Tibial nerve (tissue), 4 donors: ENCODE data around the gene LCN10. TPM values are rescaled to one million over a fixed set of nuclear protein-coding genes. Genes with fewer than 3 reads are reported as not detected.

Experiments used
- DNase-seq, 2 donors: peaks; one replicate each; pipeline ENCODE4 v3.0.0-alpha.2; 2019; ENCODE audit warnings: low spot score in 2 of 2
- H3K27ac ChIP-seq, 4 donors: fragments of 200-600 bp; sonication (generic) in 3 of 4; one replicate each; pipeline ENCODE4 v1.5.1; 2017 to 2019; ENCODE audit warnings: mild to moderate bottlenecking in 1 of 4
- H3K27me3 ChIP-seq, 2 donors: fragments of 200-600 bp; sonication (generic) in 1 of 2; one replicate each; pipeline versions ENCODE4 v1.5.1 to v1.6.0; 2017 to 2019
- H3K36me3 ChIP-seq, 3 donors: fragments of 200-600 bp; sonication (generic); one replicate each; pipeline ENCODE4 v1.5.1; 2018 to 2019
- H3K4me1 ChIP-seq, 4 donors: fragments of 200-600 bp; sonication (generic) in 3 of 4; one replicate each; pipeline ENCODE4 v1.5.1; 2017 to 2019
- H3K4me3 ChIP-seq, 4 donors: fragments of 200-600 bp; sonication (generic) in 3 of 4; one replicate each; pipeline ENCODE4 v1.5.1; 2017 to 2019; ENCODE audit warnings: mild to moderate bottlenecking in 1 of 4, moderate library complexity in 1 of 4
- H3K9me3 ChIP-seq, 4 donors: fragments of 200-600 bp; sonication (generic) in 3 of 4; one replicate each; pipeline ENCODE4 v1.5.1; 2017 to 2019
- CTCF ChIP-seq, 5 experiments: fragments of 200-600 bp in 3 of 5; fragments of 450-650 bp in 2 of 5; sonication (generic) in 3 of 5; IDR thresholded peaks; one replicate each; pipeline ENCODE4 v1.5.1; 2016 to 2019; ENCODE audit warnings: antibody characterized with exemption in 5 of 5, mild to moderate bottlenecking in 3 of 5, moderate library complexity in 2 of 5
- EP300 ChIP-seq, 2 donors: sonication (generic); formaldehyde crosslinking; IDR thresholded peaks; one replicate each; pipeline ENCODE4 v1.6.1; 2017; ENCODE audit warnings: antibody characterized with exemption in 2 of 2, mild to moderate bottlenecking in 1 of 2
- POLR2A ChIP-seq, 2 donors: fragments of 450-650 bp; IDR thresholded peaks; one replicate each; pipeline ENCODE4 v1.6.1; 2017; ENCODE audit warnings: antibody characterized with exemption in 2 of 2, mild to moderate bottlenecking in 2 of 2, moderate library complexity in 2 of 2
- WGBS, 2 donors: methylation state at CpG; one replicate each; pipeline ENCODE4 v1.1.5; 2018; 5-methylcytosine and 5-hydroxymethylcytosine counted together
- total RNA-seq, 4 donors: library from RNA; depleted of rRNA; stranded (reverse); fragments of >200 nt; gene quantifications; one replicate each; pipeline ENCODE4 v1.1.0, GENCODE V29; 2016

LCN10 gene
- total RNA-seq, 4 donors from 2014 or later, result 7.6 to 47.5 (median 17.4) TPM

GRCh38 chr9:136765041-136765440 is 22.3 kb upstream of the LCN10 start:
- Histone ChIP-seq H3K4me1 (peaks cover 0 to 23% (median 2%) of the 10 kb centered on the region in 4 donors), H3K27ac (no peak overlapping the region), H3K4me3 (no peak overlapping the region), H3K27me3 (peaks cover 0 to 52% of the 10 kb centered on the region in 2 donors), H3K9me3 (no peaks in the 10 kb centered on the region), H3K36me3 (no peaks in the 10 kb centered on the region)
- 76 to 92% methylated on average over 14 of the region's 14 CpGs for WGBS, 2 donors
- TF ChIP-seq EP300 (IDR thresholded peaks at IDR 0.05) (no peak), POLR2A (IDR thresholded peaks at IDR 0.05) (no peak), CTCF (IDR thresholded peaks at IDR 0.05) (no peak)
- no peak for DNase-seq

GRCh38 chr9:136764301-136764891 is 21.7 kb upstream of the LCN10 start, which contains the start of gene LCN15:
Gene LCN15 (minus strand): TSS chr9:136764518. CDS start chr9:136764488, 30 bp downstream.
- peaks cover 0 to 19% (median 2%) of the 10 kb centered on the region in 4 donors for H3K4me1 ChIP-seq
- peaks cover 0 to 55% of the 10 kb centered on the region in 2 donors for H3K27me3 ChIP-seq
- no peaks in the 10 kb centered on the region for H3K9me3 ChIP-seq
- no peaks in the 10 kb centered on the region for H3K36me3 ChIP-seq
- WGBS, 2 donors, result 62 to 74% methylated on average over 10 to 13 of the region's 14 CpGs
- no peak for DNase-seq
- H3K4me3 ChIP-seq, result no peak within 1 kb of the TSS
- TF ChIP-seq EP300 (IDR thresholded peaks at IDR 0.05) (no peak), POLR2A (IDR thresholded peaks at IDR 0.05) (no peak), CTCF (IDR thresholded peaks at IDR 0.05) (no peak)
- no peak within 1 kb of the TSS for H3K27ac ChIP-seq

- Histone ChIP-seq H3K4me1 (peaks cover 0 to 19% (median 2%) of the 10 kb centered on the region in 4 donors), H3K36me3 (no peaks in the 10 kb centered on the region), H3K4me3 (no peak overlapping the region), H3K27me3 (peaks cover 0 to 55% of the 10 kb centered on the region in 2 donors), H3K27ac (no peak overlapping the region), H3K9me3 (no peaks in the 10 kb centered on the region)
- no peak for DNase-seq
- TF ChIP-seq EP300 (IDR thresholded peaks at IDR 0.05) (no peak), POLR2A (IDR thresholded peaks at IDR 0.05) (no peak), CTCF (IDR thresholded peaks at IDR 0.05) (no peak)
- 82 to 83% methylated on average over 8 to 12 of the region's 14 CpGs for WGBS, 2 donors
Observed at GRCh38 chr9:136763649-136764035, 20.9 kb upstream of the LCN10 start.

- peaks cover 0 to 54% of the 10 kb centered on the region in 2 donors for H3K27me3 ChIP-seq
- no peak overlapping the region for H3K27ac ChIP-seq
- peaks cover 0 to 23% (median 3%) of the 10 kb centered on the region in 4 donors for H3K4me1 ChIP-seq
- 16 to 26% methylated on average over 18 to 22 of the region's 37 CpGs for WGBS, 2 donors
- no peaks in the 10 kb centered on the region for H3K36me3 ChIP-seq
- no peak overlapping the region for H3K4me3 ChIP-seq
- no peaks in the 10 kb centered on the region for H3K9me3 ChIP-seq
- no peak for TF ChIP-seq POLR2A (IDR thresholded peaks at IDR 0.05)
- no peak for TF ChIP-seq EP300 (IDR thresholded peaks at IDR 0.05)
- TF ChIP-seq CTCF (IDR thresholded peaks at IDR 0.05), result no peak
- no peak for DNase-seq
Observed at GRCh38 chr9:136762915-136763648, 20.3 kb upstream of the LCN10 start.

GRCh38 chr9:136762221-136762691 is 19.5 kb upstream of the LCN10 start:
- H3K36me3 ChIP-seq, result no peaks in the 10 kb centered on the region
- H3K4me3 ChIP-seq, result no peak overlapping the region
- WGBS, 2 donors, result 82 to 83% methylated on average over 14 of the region's 17 CpGs
- H3K27me3 ChIP-seq, result peaks cover 0 to 47% of the 10 kb centered on the region in 2 donors
- DNase-seq, result no peak
- H3K27ac ChIP-seq, result no peak overlapping the region
- TF ChIP-seq POLR2A (IDR thresholded peaks at IDR 0.05) (no peak), EP300 (IDR thresholded peaks at IDR 0.05) (no peak), CTCF (IDR thresholded peaks at IDR 0.05) (no peak)
- H3K4me1 ChIP-seq, result peaks cover 0 to 26% (median 5%) of the 10 kb centered on the region in 4 donors
- no peaks in the 10 kb centered on the region for H3K9me3 ChIP-seq
